HG02852 (cell line): ENCODE data around the gene MINAR1.
"Not testable (repeated sequence)": the region's sequence is repeated elsewhere in the genome, so short reads cannot be mapped to it uniquely, and the experiment has no call there.

Source experiments
- ATAC-seq: cut with Tn5 transposase; IDR thresholded peaks from one replicate; pipeline ENCODE4 v1.9.1; 2021; ENCODE audit warnings: mild to moderate bottlenecking, moderate library complexity; ENCODE audit not compliant: unreplicated experiment

The MINAR1 gene

GRCh38 chr15:79431636-79432344, at the start of gene MINAR1:
TSS of gene MINAR1 (plus strand) at chr15:79432336. CDS start at chr15:79456148, 23,812 bp downstream.
- ATAC-seq: no peak

- no peak for ATAC-seq
These were observed 37.9 kb upstream of the MINAR1 start for GRCh38 chr15:79394231-79394630.

GRCh38 chr15:79396850-79397249, 35.3 kb upstream of the MINAR1 start:
- ATAC-seq: no peak

- no peak for ATAC-seq
These were observed 34.7 kb upstream of the MINAR1 start for GRCh38 chr15:79397269-79397910.

GRCh38 chr15:79399606-79400005, 32.5 kb upstream of the MINAR1 start:
- ATAC-seq: no peak

- no peak for ATAC-seq
These were observed 31.5 kb upstream of the MINAR1 start for GRCh38 chr15:79400650-79401049.

GRCh38 chr15:79401301-79401700, 30.8 kb upstream of the MINAR1 start:
- ATAC-seq: no peak

GRCh38 chr15:79402136-79402535, 30.0 kb upstream of the MINAR1 start:
- ATAC-seq: no peak

GRCh38 chr15:79403501-79403900, 28.6 kb upstream of the MINAR1 start:
- ATAC-seq: no peak

GRCh38 chr15:79406210-79406609, 25.9 kb upstream of the MINAR1 start:
- ATAC-seq: no peak

GRCh38 chr15:79408041-79408440, 24.1 kb upstream of the MINAR1 start:
- no peak for ATAC-seq

GRCh38 chr15:79410237-79410636, 21.9 kb upstream of the MINAR1 start:
- ATAC-seq: no peak

- no peak for ATAC-seq
These were observed 20.1 kb upstream of the MINAR1 start for GRCh38 chr15:79412010-79412409.

- no peak for ATAC-seq
These were observed 19.7 kb upstream of the MINAR1 start for GRCh38 chr15:79412429-79412828.

GRCh38 chr15:79416876-79417275, 15.3 kb upstream of the MINAR1 start:
- ATAC-seq: no peak

- ATAC-seq: no peak
These were observed 13.3 kb upstream of the MINAR1 start for GRCh38 chr15:79418693-79419279.

- no peak for ATAC-seq
These were observed 6.4 kb upstream of the MINAR1 start for GRCh38 chr15:79425591-79426295.

- not testable (repeated sequence) for ATAC-seq
These were observed 5.2 kb upstream of the MINAR1 start for GRCh38 chr15:79426899-79427298.

- no peak for ATAC-seq
These were observed 4.1 kb upstream of the MINAR1 start for GRCh38 chr15:79427781-79428598.

- ATAC-seq: no peak
These were observed 1.1 kb upstream of the MINAR1 start for GRCh38 chr15:79430901-79431635.
